Stimulated activated CD4-positive, alpha-beta T cell treated with anti-CD3 and anti-CD28 coated beads, Interleukin-2, amount 100 ng/mL, for 24 hours (primary cell): Measurements from ENCODE around the gene DLX4.

Experiments used
- DNase-seq, 2 donors: peaks; one replicate each; pipeline ENCODE4 v3.0.0-alpha.2; 2020

DLX4 gene

GRCh38 chr17:49969134-49969759 is at the start of gene DLX4:
Gene DLX4 (plus strand): TSS chr17:49969190. CDS start chr17:49969469, 279 bp downstream.
- DNase-seq, result peak; percentile 31

- DNase-seq, result no peak
Observed at GRCh38 chr17:49920030-49920769, 48.8 kb upstream of the DLX4 start.

- no peak for DNase-seq
Observed at GRCh38 chr17:49922095-49922494, 46.9 kb upstream of the DLX4 start.

- DNase-seq, result no peak
Observed at GRCh38 chr17:49924116-49924515, 44.9 kb upstream of the DLX4 start.

- no peak for DNase-seq
Observed at GRCh38 chr17:49924589-49924988, 44.4 kb upstream of the DLX4 start.

- DNase-seq, result no peak
Observed at GRCh38 chr17:49925921-49926320, 43.1 kb upstream of the DLX4 start.

GRCh38 chr17:49926886-49927285 is 42.1 kb upstream of the DLX4 start:
- DNase-seq, result no peak

GRCh38 chr17:49928126-49928800 is 40.7 kb upstream of the DLX4 start:
- no peak for DNase-seq

- DNase-seq, result no peak
Observed at GRCh38 chr17:49928837-49929475, 40.0 kb upstream of the DLX4 start.

GRCh38 chr17:49930880-49931279 is 38.1 kb upstream of the DLX4 start:
- DNase-seq, result no peak

- DNase-seq, result no peak
Observed at GRCh38 chr17:49931416-49932137, 37.4 kb upstream of the DLX4 start.

GRCh38 chr17:49932138-49932723 is 36.8 kb upstream of the DLX4 start:
- DNase-seq, result no peak

- no peak for DNase-seq
Observed at GRCh38 chr17:49932901-49933300, 36.1 kb upstream of the DLX4 start.

- DNase-seq, result no peak
Observed at GRCh38 chr17:49935526-49936210, 33.3 kb upstream of the DLX4 start.

GRCh38 chr17:49936386-49936785 is 32.6 kb upstream of the DLX4 start:
- DNase-seq, result no peak

GRCh38 chr17:49939318-49939717 is 29.7 kb upstream of the DLX4 start:
- DNase-seq, result no peak

- no peak for DNase-seq
Observed at GRCh38 chr17:49941427-49941826, 27.6 kb upstream of the DLX4 start.

GRCh38 chr17:49942947-49943346 is 26.0 kb upstream of the DLX4 start:
- DNase-seq, result no peak

GRCh38 chr17:49944273-49944870 is 24.6 kb upstream of the DLX4 start:
- no peak for DNase-seq

GRCh38 chr17:49946208-49946607 is 22.8 kb upstream of the DLX4 start:
- no peak for DNase-seq

GRCh38 chr17:49946964-49947584 is 21.9 kb upstream of the DLX4 start:
- DNase-seq, result no peak
